Keratinocyte (primary cell): ENCODE results near the gene BEND3. TPM values are rescaled to one million over a fixed set of nuclear protein-coding genes. Genes with fewer than 3 reads are reported as not detected.

ENCODE experiments used
- DNase-seq: peaks from one replicate; pipeline ENCODE4 v3.0.0-alpha.2; 2011; ENCODE audit warnings: low read depth, missing footprints, low spot score
- FAIRE-seq: peaks from 2 replicates; lab custom pipeline; 2011; peaks lifted over from hg19 to GRCh38; lab: Jason Lieb, UNC
- H2AFZ ChIP-seq: 2 replicates; pipeline ENCODE4 v1.6.0; 2012; ENCODE audit warnings: low read length, control low read depth, inconsistent platforms; ENCODE audit not compliant: control insufficient read depth
- H3K27ac ChIP-seq: 2 replicates; pipeline ENCODE4 v1.5.1; 2011; ENCODE audit warnings: low read length; ENCODE audit not compliant: control insufficient read depth, insufficient read depth
- H3K27me3 ChIP-seq: 3 replicates; pipeline ENCODE4 v1.6.0; 2011; ENCODE audit warnings: low read length; ENCODE audit not compliant: control insufficient read depth, insufficient read depth; ENCODE audit errors: extremely low read depth
- H3K36me3 ChIP-seq, 2 experiments: 2 replicates in 1 of 2; 3 replicates in 1 of 2; pipeline ENCODE4 v1.5.1; 2011; ENCODE audit warnings: low read length in 2 of 2, mild to moderate bottlenecking in 1 of 2; ENCODE audit not compliant: control insufficient read depth in 2 of 2, insufficient read depth in 2 of 2; ENCODE audit errors: extremely low read depth in 1 of 2
- H3K4me1 ChIP-seq: 3 replicates; pipeline ENCODE4 v1.5.1; 2011; ENCODE audit warnings: low read length; ENCODE audit not compliant: control insufficient read depth, insufficient read depth; ENCODE audit errors: extremely low read depth
- H3K4me2 ChIP-seq: 3 replicates; pipeline ENCODE4 v1.6.0; 2011; ENCODE audit warnings: low read depth, low read length; ENCODE audit not compliant: control insufficient read depth, insufficient read depth; ENCODE audit errors: extremely low read depth
- H3K4me3 ChIP-seq, 3 experiments: fragments of 200-600 bp in 1 of 3; sonication (generic) in 1 of 3; 2 replicates in 2 of 3; 3 replicates in 1 of 3; pipeline ENCODE4 v1.5.1; 2011 to 2016; ENCODE audit warnings: low read length in 3 of 3, mild to moderate bottlenecking in 3 of 3, control low read depth in 2 of 3, inconsistent platforms in 1 of 3, low read depth in 1 of 3, mixed read lengths in 1 of 3, mixed run types in 1 of 3, moderate library complexity in 1 of 3; ENCODE audit not compliant: control insufficient read depth in 2 of 3, insufficient read depth in 2 of 3; ENCODE audit errors: extremely low read depth in 1 of 3
- H3K79me2 ChIP-seq: 2 replicates; pipeline ENCODE4 v1.6.0; 2012; ENCODE audit warnings: low read length; ENCODE audit not compliant: control insufficient read depth, insufficient read depth
- H3K9ac ChIP-seq: 3 replicates; pipeline ENCODE4 v1.6.0; 2011; ENCODE audit warnings: low read length; ENCODE audit not compliant: control insufficient read depth, insufficient read depth; ENCODE audit errors: extremely low read depth
- H3K9me1 ChIP-seq: 3 replicates; pipeline ENCODE4 v1.6.0; 2011; ENCODE audit warnings: low read length; ENCODE audit not compliant: control insufficient read depth, insufficient read depth; ENCODE audit errors: extremely low read depth
- H3K9me3 ChIP-seq: 2 replicates; pipeline ENCODE4 v1.5.1; 2012; ENCODE audit warnings: low read depth, low read length; ENCODE audit not compliant: control insufficient read depth
- H4K20me1 ChIP-seq: 3 replicates; pipeline ENCODE4 v1.6.0; 2011; ENCODE audit warnings: low read length; ENCODE audit not compliant: control insufficient read depth, insufficient read depth; ENCODE audit errors: extremely low read depth
- CTCF ChIP-seq, 3 experiments: IDR thresholded peaks in 1 of 3; conservative IDR thresholded peaks in 1 of 3; optimal IDR thresholded peaks in 1 of 3; 2 replicates in 2 of 3; 3 replicates in 1 of 3; pipeline versions ENCODE3 to v1.5.1; 2011; ENCODE audit warnings: low read length in 3 of 3, mild to moderate bottlenecking in 3 of 3, moderate library complexity in 2 of 3, control low read depth in 1 of 3, inconsistent platforms in 1 of 3; ENCODE audit not compliant: insufficient read depth in 2 of 3; ENCODE audit errors: extremely low read depth in 1 of 3
- EZH2 ChIP-seq: IDR thresholded peaks from one replicate; pipeline ENCODE4 v1.6.1; 2012; ENCODE audit warnings: inconsistent platforms, mild to moderate bottlenecking, low read length, moderate library complexity
- dilution Hi-C: fragments of 300-500 bp; cut with MboI; formaldehyde crosslinking; loops from one replicate; pipeline ENCODE4 v1.7.0; 2020; ENCODE audit warnings: low sequenced_read_pairs; ENCODE audit not compliant: extremely low pct_ligation_motif_present
- polyA plus RNA-seq, 5 experiments: library from polyadenylated mRNA; depleted of rRNA in 3 of 5; stranded (reverse) in 3 of 5; stranded (forward) in 1 of 5; unstranded in 1 of 5; fragments of >200 nt; gene quantifications; 1 replicate in 1 of 5; 2 replicates in 3 of 5; 3 replicates in 1 of 5; pipeline versions ENCODE4 v1.2.1 to v1.2.3, GENCODE V29; 2011 to 2012; ENCODE audit warnings: missing spikeins in 2 of 5, low read depth in 1 of 5, low replicate concordance in 1 of 5

BEND3 gene
- polyA plus RNA-seq, 1 donor (not counting 4 experiments of a cell fraction or from before 2014, with no cell fraction given) = 2.1 TPM

GRCh38 chr6:107152638-107153430, 37.5 kb upstream of the BEND3 start:
- dilution Hi-C loops = no loop called here
- peaks cover 5% of the 10 kb centered on the region for H3K4me1 ChIP-seq
- TF ChIP-seq CTCF (optimal IDR thresholded peaks at IDR 0.05 in 1 of 3, IDR thresholded peaks at IDR 0.05 in 1 of 3, conservative IDR thresholded peaks at IDR 0.05 in 1 of 3; ENCODE audit: extremely low read depth in 1 of 3, insufficient read depth in 2 of 3, low read length in 3 of 3) = no peak
- no peak for TF ChIP-seq EZH2
- H3K9me3 ChIP-seq = no peaks in the 10 kb centered on the region
- H3K9me1 ChIP-seq = no peaks in the 10 kb centered on the region
- no peak overlapping the region for H3K27ac ChIP-seq
- no peak overlapping the region for H3K4me3 ChIP-seq
- no peaks in the 10 kb centered on the region for H3K36me3 ChIP-seq
- DNase-seq (no peak), FAIRE-seq (no peak)
- no peak overlapping the region for H3K4me2 ChIP-seq
- H3K27me3 ChIP-seq = no peaks in the 10 kb centered on the region
- no peak overlapping the region for H3K9ac ChIP-seq
- no peak overlapping the region for H2AFZ ChIP-seq
- no peaks in the 10 kb centered on the region for H4K20me1 ChIP-seq
- no peaks in the 10 kb centered on the region for H3K79me2 ChIP-seq

- no peak overlapping the region for H2AFZ ChIP-seq
- no peaks in the 10 kb centered on the region for H3K79me2 ChIP-seq
- no peaks in the 10 kb centered on the region for H4K20me1 ChIP-seq
- no peaks in the 10 kb centered on the region for H3K9me1 ChIP-seq
- H3K4me2 ChIP-seq = no peak overlapping the region
- no peak for TF ChIP-seq EZH2
- TF ChIP-seq CTCF (optimal IDR thresholded peaks at IDR 0.05 in 1 of 3, IDR thresholded peaks at IDR 0.05 in 1 of 3, conservative IDR thresholded peaks at IDR 0.05 in 1 of 3; ENCODE audit: extremely low read depth in 1 of 3, insufficient read depth in 2 of 3, low read length in 3 of 3) = no peak
- no peaks in the 10 kb centered on the region for H3K36me3 ChIP-seq
- DNase-seq (no peak), FAIRE-seq (no peak)
- H3K4me1 ChIP-seq = no peaks in the 10 kb centered on the region
- no peaks in the 10 kb centered on the region for H3K27me3 ChIP-seq
- dilution Hi-C loops = no loop called here
- H3K27ac ChIP-seq = no peak overlapping the region
- H3K4me3 ChIP-seq = no peak overlapping the region
- H3K9ac ChIP-seq = no peak overlapping the region
- H3K9me3 ChIP-seq = no peaks in the 10 kb centered on the region
Measured at GRCh38 chr6:107144666-107145065, 29.4 kb upstream of the BEND3 start.
